Right lung (tissue), 5 donors: ENCODE data around the gene DEF6. TPM values are rescaled to one million over a fixed set of nuclear protein-coding genes. Genes with fewer than 3 reads are reported as not detected.

Source experiments
- DNase-seq, 2 donors: peaks; one replicate each; pipeline ENCODE4 v3.0.0-alpha.2; 2013
- polyA plus RNA-seq, 5 donors: library from polyadenylated mRNA; unstranded; fragments of 120-200 nt; gene quantifications; one replicate each; pipeline versions ENCODE4 v1.2.1 to v1.2.3, GENCODE V29; 2013; ENCODE audit warnings: inconsistent platforms in 1 of 5, low replicate concordance in 1 of 5; ENCODE audit not compliant: insufficient read length in 5 of 5, insufficient read depth in 1 of 5

Gene DEF6
- polyA plus RNA-seq, 5 donors = 6.4 to 10.4 (median 7.0) TPM

- DNase-seq = no peak
Observed at GRCh38 chr6:35343092-35343834, 45.6 kb downstream of the DEF6 start.

DNA sequence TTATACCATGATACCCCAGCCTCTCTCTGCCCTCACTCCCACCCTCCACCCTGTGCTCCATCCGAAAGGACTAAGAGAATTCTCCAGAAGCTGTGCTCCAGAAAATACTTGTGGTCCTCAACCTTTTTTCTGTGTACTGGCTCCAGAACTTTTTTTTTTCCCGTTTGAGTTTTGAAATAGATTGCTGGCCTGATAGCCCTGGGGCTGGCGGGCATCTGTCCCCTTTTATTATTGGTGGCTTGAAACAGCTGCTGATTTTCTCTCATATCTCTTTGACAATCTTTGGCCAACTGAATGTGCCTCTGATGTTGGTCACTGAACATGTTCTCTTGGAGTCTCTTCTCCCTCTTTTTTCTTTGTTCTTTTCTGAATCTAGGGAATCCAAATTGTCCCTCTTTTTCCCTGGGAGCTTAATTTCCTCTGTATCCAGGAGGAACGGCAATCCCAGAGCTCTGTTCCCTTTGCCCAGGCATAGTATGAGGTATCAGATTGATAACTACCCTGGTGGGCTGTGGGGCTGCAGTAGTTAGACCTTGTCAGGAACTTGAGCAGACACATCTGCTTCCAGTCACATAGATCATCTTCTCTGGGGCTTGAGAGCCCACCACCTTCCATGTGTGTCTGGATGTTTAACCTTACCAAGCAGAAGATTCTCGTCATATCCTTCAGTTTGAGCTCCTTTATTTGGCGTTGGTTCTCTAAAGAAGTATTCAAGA lies 46.4 kb downstream of the DEF6 start:
- no peak for DNase-seq

GRCh38 chr6:35351422-35351821 lies 53.8 kb downstream of the DEF6 start:
- no peak for DNase-seq

DNA sequence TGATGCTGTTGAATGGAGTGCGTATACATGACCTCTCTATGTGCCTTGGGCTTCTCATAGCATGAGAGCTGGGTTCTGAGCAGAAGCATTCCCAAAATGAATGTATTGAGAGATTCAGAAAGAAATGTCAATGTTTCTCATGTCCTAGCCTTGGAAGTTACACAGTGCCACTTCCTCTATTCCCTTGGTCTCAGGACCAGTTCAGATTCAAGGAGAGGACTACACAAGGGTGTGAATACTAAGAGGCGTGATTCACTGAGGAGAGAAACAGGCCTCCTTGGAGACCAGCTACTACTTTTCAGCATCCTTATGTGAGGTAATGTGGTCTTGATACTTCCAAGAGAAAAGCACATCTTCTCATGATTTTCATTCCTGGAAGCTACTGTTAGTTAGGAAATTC lies 55.1 kb downstream of the DEF6 start:
- no peak for DNase-seq

- DNase-seq = no peak
Observed at GRCh38 chr6:35354361-35355135, 56.9 kb downstream of the DEF6 start.

DNA sequence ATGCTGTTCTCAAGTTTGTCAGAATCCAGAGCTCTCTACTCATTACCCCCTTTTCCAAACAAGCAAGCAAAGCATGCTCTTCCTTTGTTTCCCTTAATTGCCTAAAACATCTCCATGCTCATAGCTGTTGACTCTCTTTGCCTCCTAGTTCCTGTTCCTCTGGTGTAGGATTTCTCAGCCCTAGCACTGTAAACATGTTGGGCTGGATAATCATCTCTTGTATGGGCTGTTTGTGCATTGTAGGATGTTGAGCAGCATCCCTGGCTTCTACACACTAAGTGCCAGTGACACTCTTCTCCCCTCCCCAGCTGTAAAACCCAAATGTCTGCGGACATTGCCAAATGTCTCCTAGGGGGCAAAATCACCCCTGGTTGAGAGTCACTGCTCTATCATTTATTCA lies 58.8 kb downstream of the DEF6 start:
- no peak for DNase-seq

DNA sequence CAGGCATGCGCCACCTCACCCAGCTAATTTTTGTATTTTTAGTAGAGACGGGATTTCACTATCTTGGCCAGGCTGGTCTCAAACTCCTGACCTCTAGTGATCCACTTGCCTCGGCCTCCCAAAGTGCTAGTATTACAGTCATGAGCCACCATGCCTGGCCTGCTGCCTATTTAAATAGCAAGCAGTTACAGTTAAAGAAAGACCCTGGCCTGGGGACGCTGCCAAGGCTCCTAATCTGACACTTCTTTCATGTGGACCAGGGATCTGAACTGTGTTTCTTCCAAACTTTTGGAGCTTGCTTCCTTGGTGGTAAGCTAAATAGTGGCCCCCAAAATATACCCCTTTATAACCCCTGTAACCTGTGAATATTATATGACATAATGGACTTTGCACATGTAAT lies 60.1 kb downstream of the DEF6 start:
- DNase-seq = no peak

DNA sequence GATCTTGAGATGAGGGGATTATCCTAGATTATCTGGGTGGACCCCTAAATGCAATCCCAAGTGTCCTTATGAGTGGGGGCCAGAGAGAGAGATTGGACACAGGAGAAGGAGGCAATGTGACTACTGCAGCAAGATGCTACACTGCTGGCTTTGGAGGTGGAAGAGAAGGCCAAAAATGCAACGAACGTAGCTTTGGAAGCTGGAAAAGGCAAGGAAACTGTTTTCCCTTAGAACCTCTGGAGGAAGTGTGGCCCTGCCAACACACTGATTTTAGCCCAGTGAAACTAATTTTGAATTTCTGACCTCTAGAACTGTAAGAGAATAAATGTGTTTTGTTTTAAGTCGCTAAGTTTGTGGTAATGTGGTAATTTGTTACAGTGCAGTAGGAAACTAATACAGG lies 60.5 kb downstream of the DEF6 start:
- no peak for DNase-seq

GRCh38 chr6:35359346-35359743 lies 61.7 kb downstream of the DEF6 start:
- DNase-seq = no peak

DNA sequence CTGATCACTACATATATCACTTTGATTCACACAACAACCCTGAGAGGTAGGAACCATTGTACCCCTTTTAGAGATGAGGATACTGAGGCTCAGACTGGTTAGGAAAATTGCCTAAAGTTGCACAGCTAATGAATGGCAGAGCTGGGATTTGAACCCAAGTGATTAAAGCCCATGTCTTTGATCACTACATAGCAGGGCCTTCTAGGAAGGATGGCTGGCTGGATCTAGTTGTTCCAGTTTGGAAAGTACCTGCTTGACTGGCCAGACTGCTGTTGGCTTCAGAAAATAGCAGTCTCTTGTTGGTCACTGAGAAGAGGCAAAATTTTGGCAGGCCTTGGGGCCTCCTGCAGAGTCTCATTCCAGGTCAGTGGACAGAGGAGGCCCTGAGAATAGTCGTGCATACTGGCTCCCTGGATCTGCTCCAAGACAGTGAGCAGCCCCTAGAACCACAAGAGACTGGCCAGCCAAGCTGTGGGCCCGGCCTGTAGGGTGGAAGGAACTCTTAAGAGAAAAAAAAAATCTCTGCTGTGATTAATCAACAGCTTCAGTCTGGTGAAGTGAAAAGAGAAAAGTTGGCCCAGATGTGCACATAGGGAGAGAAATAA lies 62.2 kb downstream of the DEF6 start:
- DNase-seq = no peak

DNA sequence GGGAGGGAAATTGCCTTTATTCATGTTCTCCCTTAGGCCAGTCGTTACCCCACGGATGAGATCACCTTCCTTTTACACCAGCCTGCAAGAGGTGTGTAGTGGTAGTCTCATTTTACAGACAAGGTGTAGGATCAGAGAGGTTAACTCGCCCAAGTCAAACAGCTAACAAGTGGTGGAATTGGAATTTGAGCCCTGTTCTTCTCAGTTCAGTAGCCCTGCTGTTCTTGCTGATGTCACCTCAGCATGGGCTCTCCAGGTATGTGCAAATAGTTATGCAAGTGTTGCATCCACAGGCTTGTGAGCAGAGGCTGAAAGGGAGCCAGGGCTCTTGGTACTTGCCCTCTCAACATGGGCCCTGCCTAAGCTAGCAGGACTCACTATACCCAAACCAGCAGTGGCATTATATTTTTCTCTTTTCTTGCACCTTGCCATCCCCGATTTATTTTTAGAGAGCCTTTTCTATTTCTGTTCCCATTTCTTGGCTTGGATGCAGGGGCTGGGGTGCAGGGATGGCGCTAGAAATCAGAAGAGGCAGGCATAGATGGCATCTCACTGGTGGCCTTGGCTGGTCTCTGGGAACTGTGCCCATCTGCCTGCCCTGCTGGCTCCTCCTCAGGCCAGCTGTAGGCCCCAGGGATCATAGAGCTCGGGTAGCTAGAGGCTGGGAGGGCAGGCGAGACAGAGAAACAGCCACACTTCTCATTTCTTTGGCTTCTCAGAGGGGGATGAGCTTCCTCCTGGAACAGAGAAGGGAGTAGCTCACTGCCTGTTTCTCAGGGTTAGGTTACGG lies 62.9 kb downstream of the DEF6 start:
- no peak for DNase-seq

GRCh38 chr6:35362200-35362599 lies 64.6 kb downstream of the DEF6 start:
- no peak for DNase-seq

- DNase-seq = no peak
Observed at GRCh38 chr6:35363293-35363750, 65.7 kb downstream of the DEF6 start.

DNA sequence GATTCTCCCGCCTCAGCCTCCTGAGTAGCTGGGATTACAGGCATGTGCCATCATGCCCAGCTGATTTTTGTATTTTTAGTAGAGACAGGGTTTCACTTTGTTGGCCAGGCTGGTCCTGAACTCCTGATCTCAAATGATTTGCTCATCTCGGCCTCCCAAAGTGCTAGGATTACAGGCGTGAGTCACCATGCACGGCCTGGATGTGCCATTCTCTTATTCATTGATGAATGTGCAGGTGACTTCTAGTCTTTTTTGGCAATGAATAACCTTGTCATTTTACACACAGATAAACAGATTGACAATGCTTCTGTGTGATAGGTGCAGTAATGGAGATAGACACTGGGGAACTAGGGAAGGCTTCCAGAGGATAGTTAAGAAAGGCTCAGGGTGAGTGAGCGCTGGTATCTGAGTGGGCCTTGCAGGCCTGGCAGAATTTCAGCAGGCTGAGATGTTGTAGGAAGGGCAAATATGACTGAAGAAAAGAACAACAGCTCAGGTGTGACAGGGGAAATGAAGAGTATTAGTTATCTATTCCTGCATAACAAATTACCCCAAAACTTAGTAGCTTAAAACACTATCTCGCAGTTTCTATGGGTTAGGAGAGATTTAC lies 68.1 kb downstream of the DEF6 start:
- DNase-seq = no peak

- DNase-seq = no peak
Observed at GRCh38 chr6:35366204-35366596, 68.6 kb downstream of the DEF6 start.

DNA sequence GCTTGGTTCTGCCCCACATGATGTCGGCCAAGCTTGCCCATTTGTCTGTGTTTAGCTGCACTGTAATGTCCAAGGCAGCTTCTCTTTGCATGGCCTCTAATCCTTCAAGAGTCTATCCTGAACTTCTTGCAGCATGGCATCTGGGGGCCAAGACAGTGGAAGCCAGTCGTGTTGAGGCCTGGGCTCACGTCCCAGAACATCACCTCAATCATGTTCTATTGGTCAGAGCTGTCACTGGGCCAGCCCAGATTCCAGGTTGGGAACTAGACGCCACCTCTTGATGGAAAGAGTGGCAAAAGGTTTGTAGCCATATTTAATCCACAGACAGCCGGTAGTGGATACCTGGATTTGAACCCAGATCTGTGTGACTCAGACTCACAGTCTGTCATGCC lies 70.0 kb downstream of the DEF6 start:
- DNase-seq = no peak

GRCh38 chr6:35368038-35368887 lies 70.6 kb downstream of the DEF6 start:
- no peak for DNase-seq

DNA sequence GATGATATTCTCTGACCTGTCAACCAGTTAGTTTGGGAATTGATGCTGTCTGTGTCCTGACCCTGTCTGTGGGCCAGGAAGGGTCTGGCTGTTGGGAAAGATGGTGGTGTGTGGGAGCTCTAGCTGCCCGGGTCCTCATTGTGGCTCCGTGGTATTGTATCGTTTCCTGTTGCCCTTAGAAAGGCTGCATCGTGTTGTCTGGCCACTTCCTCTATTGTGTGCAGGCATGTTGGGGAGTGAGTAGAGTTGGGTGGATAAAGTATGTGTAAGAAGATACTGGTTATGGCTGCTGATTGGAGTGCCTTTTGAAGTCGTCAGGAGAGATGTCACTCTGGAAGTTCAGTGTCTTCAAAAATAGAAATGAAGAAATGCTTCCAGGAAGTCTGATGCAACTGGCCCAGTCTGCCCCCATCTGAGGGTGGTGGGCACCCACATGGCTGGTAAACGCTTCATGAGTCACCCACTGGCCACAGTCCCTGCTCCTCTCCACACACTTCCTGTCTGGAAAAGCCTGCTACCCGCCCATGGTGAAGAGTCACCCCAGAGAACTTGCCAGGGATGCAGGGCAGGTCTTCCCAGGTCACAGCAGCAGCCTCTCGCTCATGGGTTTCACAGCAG lies 72.6 kb downstream of the DEF6 start:
- no peak for DNase-seq

DNA sequence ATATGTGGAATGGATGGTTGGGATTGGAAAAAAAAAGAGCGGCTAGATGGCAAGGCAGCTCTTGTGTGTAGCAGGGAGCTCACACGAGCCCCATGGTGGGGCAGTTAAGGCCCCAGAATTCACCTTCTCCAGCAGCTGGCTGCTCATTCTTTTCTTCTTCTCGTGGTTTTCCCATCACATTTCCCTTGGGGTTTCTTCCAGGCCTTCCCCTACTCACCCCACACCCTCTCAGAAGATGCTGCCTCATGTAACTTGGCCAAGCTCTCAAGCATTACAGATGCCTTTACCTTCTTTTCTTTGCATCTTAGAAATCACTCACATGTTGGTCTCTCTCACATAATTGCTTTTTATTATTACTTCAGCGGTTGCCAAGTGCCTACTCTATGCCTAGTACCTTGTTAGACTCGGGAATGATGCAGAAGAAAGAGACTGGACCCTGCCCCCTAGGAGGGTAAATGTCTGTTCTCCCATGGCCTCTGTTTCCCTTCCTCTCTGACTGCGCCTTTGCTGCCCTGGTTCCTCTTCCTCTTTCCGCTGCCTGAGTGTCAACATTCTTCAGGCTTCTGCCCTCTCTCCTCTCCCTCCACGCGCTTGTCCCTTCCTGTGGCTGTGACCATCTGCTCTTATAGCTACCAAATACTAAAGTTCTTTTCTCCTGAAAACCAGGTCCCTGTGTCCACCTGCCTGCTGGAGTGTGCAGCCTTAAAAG lies 73.3 kb downstream of the DEF6 start:
- DNase-seq = no peak
